GM06990 (cell line): Measurements from ENCODE around the gene SPINDOC.

Experiments
- DNase-seq: peaks from one replicate; pipeline ENCODE4 v3.0.0-alpha.2; 2011; ENCODE audit not compliant: insufficient read length; ENCODE audit errors: extremely low read depth
- H3K27me3 ChIP-seq: replicated peaks from 2 replicates; pipeline ENCODE4 v1.6.0; 2011; ENCODE audit warnings: low read length; ENCODE audit not compliant: control insufficient read depth, insufficient read depth
- H3K36me3 ChIP-seq: 2 replicates; pipeline ENCODE4 v1.5.1; 2011; ENCODE audit warnings: low read length; ENCODE audit not compliant: control insufficient read depth, insufficient read depth
- H3K4me3 ChIP-seq: replicated peaks from 2 replicates; pipeline ENCODE4 v1.5.1; 2011; ENCODE audit warnings: low read depth, mild to moderate bottlenecking, control low read depth, low read length
- CTCF ChIP-seq: IDR thresholded peaks from 2 replicates; pipeline ENCODE4 v1.5.1; 2011; ENCODE audit warnings: low read length, control low read depth, mild to moderate bottlenecking, inconsistent platforms; ENCODE audit not compliant: insufficient read depth, poor library complexity, severe bottlenecking

The SPINDOC gene

GRCh38 chr11:63766531-63767235, 46.6 kb upstream of the SPINDOC start:
- Histone ChIP-seq H3K36me3 (no peaks in the 10 kb centered on the region; the same call in none of the 2 replicates), H3K4me3 (no peak overlapping the region), H3K27me3 (no peaks in the 10 kb centered on the region)
- TF ChIP-seq CTCF = no peak
- no peak for DNase-seq

- TF ChIP-seq CTCF = no peak
- no peaks in the 10 kb centered on the region for H3K27me3 ChIP-seq
- DNase-seq = no peak
Measured at GRCh38 chr11:63767267-63767564, 46.0 kb upstream of the SPINDOC start.

GRCh38 chr11:63767565-63768236, 45.6 kb upstream of the SPINDOC start:
- no peaks in the 10 kb centered on the region for H3K27me3 ChIP-seq
- TF ChIP-seq CTCF = no peak
- H3K36me3 ChIP-seq = no peaks in the 10 kb centered on the region; the same call in none of the 2 replicates
- peak overlapping the region; percentile 87 for H3K4me3 ChIP-seq
- peak; percentile 43 for DNase-seq

More at GRCh38 chr11:63767267-63767564, 46.0 kb upstream of the SPINDOC start:
- Histone ChIP-seq H3K36me3 (no peaks in the 10 kb centered on the region; the same call in none of the 2 replicates), H3K4me3 (peak overlapping the region; percentile 87)

GRCh38 chr11:63768237-63769041, 44.8 kb upstream of the SPINDOC start, which contains the start of gene ZFTA:
Gene ZFTA (minus strand): TSS chr11:63768775. CDS start chr11:63768622, 153 bp downstream.
- Histone ChIP-seq H3K27me3 (no peaks in the 10 kb centered on the region), H3K36me3 (no peaks in the 10 kb centered on the region; the same call in none of the 2 replicates), H3K4me3 (peak within 1 kb of the TSS; percentile 87)
- peak; percentile 62 for DNase-seq
- TF ChIP-seq CTCF = no peak

- peak; percentile 64 for DNase-seq
- peak overlapping the region; percentile 87 for H3K4me3 ChIP-seq
Measured at GRCh38 chr11:63769042-63769713, 44.1 kb upstream of the SPINDOC start.

More at GRCh38 chr11:63769042-63769713, 44.1 kb upstream of the SPINDOC start:
- no peak for TF ChIP-seq CTCF
- H3K36me3 ChIP-seq = no peaks in the 10 kb centered on the region; the same call in none of the 2 replicates
- H3K27me3 ChIP-seq = no peaks in the 10 kb centered on the region
